ENCODE results near the gene RPS6KC1. TPM values are rescaled to one million over a fixed set of nuclear protein-coding genes. Genes with fewer than 3 reads are reported as not detected.

RPS6KC1 gene
- total RNA-seq, 1 experiment from 2014 or later, result 20.5 TPM

DNA sequence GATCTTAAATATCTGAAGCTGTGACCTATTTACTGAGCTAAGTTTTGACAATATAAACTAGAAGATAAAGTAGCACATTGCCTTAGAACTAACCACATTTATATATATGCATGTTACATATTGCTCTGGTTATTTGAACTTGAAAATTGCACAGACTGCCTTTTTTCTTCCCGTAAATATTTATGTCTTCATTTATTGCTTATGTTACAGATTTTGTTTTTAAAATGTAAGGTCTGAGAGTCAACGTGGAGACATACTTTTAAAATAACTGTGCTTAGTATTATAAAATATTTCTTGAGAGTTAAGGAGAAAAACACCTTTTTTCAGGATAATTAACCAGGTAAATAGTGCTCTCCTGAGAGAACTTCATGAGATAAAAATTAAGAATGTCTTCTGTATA lies 3.1 kb downstream of the RPS6KC1 start:
- Histone ChIP-seq H3K4me3 (ENCODE audit: low read depth in 2 of 2, low read length in 2 of 2) (no peak overlapping the region), H3K27me3 (ENCODE audit: control insufficient read depth, insufficient read depth, low read length) (no peaks in the 10 kb centered on the region), H3K4me1 (ENCODE audit: control insufficient read depth, insufficient read depth, low read length) (peaks cover 5% of the 10 kb centered on the region; the same call in 1 of the 2 replicates), H3K9me3 (ENCODE audit: control insufficient read depth, insufficient read depth, low read depth, low read length) (no peaks in the 10 kb centered on the region), H3K36me3 (ENCODE audit: control insufficient read depth, insufficient read depth, low read length) (no peaks in the 10 kb centered on the region), H3K27ac (ENCODE audit: low read length) (no peak overlapping the region)
- no peak for ATAC-seq
- no TSS peak for BruUV-seq (replicated peaks)
- POLR2A ChIA-PET, result no interaction called here
- TF ChIP-seq, protein P1, sequence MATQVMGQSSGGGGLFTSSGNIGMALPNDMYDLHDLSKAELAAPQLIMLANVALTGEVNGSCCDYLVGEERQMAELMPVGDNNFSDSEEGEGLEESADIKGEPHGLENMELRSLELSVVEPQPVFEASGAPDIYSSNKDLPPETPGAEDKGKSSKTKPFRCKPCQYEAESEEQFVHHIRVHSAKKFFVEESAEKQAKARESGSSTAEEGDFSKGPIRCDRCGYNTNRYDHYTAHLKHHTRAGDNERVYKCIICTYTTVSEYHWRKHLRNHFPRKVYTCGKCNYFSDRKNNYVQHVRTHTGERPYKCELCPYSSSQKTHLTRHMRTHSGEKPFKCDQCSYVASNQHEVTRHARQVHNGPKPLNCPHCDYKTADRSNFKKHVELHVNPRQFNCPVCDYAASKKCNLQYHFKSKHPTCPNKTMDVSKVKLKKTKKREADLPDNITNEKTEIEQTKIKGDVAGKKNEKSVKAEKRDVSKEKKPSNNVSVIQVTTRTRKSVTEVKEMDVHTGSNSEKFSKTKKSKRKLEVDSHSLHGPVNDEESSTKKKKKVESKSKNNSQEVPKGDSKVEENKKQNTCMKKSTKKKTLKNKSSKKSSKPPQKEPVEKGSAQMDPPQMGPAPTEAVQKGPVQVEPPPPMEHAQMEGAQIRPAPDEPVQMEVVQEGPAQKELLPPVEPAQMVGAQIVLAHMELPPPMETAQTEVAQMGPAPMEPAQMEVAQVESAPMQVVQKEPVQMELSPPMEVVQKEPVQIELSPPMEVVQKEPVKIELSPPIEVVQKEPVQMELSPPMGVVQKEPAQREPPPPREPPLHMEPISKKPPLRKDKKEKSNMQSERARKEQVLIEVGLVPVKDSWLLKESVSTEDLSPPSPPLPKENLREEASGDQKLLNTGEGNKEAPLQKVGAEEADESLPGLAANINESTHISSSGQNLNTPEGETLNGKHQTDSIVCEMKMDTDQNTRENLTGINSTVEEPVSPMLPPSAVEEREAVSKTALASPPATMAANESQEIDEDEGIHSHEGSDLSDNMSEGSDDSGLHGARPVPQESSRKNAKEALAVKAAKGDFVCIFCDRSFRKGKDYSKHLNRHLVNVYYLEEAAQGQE (IDR thresholded peaks at IDR 0.05; ENCODE audit: insufficient read depth in 1 of 2, low read depth in 2 of 2, low read length in 1 of 2), result no peak
- TF ChIP-seq POLR2AphosphoS5 (IDR thresholded peaks at IDR 0.05; ENCODE audit: low read depth, low read length) (no peak), TCF7L2 (IDR thresholded peaks at IDR 0.05; ENCODE audit: low read depth, low read length) (no peak)
- TF ChIP-seq, protein P2, sequence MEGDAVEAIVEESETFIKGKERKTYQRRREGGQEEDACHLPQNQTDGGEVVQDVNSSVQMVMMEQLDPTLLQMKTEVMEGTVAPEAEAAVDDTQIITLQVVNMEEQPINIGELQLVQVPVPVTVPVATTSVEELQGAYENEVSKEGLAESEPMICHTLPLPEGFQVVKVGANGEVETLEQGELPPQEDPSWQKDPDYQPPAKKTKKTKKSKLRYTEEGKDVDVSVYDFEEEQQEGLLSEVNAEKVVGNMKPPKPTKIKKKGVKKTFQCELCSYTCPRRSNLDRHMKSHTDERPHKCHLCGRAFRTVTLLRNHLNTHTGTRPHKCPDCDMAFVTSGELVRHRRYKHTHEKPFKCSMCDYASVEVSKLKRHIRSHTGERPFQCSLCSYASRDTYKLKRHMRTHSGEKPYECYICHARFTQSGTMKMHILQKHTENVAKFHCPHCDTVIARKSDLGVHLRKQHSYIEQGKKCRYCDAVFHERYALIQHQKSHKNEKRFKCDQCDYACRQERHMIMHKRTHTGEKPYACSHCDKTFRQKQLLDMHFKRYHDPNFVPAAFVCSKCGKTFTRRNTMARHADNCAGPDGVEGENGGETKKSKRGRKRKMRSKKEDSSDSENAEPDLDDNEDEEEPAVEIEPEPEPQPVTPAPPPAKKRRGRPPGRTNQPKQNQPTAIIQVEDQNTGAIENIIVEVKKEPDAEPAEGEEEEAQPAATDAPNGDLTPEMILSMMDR (IDR thresholded peaks at IDR 0.05), result no peak
- intact Hi-C loops (cut with micrococcal nuclease; ENCODE audit: unreplicated experiment), result no loop called here
- in situ Hi-C loops (cut with HindIII; ENCODE audit: low pct_unique_long_range_greater_than_20kb, low sequenced_read_pairs), result no loop called here
- CTCF ChIA-PET, result interaction anchor here (0.7 kb wide), 1 partner anchor 47 kb away, joined by 5 read pairs; no protein-coding TSS in a partner anchor
- no peak for DNase-seq (ENCODE audit: low read depth, low spot score)

- ChIA-PET POLR2A (no interaction called here), CTCF (no interaction called here)
- TF ChIP-seq, protein P2 (IDR thresholded peaks at IDR 0.05), result no peak
- TF ChIP-seq SIN3A (IDR thresholded peaks at IDR 0.05; ENCODE audit: borderline replicate concordance, insufficient read depth, low read depth, low read length), result no peak
- TF ChIP-seq POLR2AphosphoS5 (IDR thresholded peaks at IDR 0.05; ENCODE audit: low read depth, low read length), result no peak
- TF ChIP-seq TCF7L2 (IDR thresholded peaks at IDR 0.05; ENCODE audit: low read depth, low read length), result no peak
- TF ChIP-seq, protein P1 (IDR thresholded peaks at IDR 0.05; ENCODE audit: insufficient read depth in 1 of 2, low read depth in 2 of 2, low read length in 1 of 2), result no peak
- H3K9me3 ChIP-seq (ENCODE audit: control insufficient read depth, insufficient read depth, low read depth, low read length), result no peaks in the 10 kb centered on the region
- H3K4me1 ChIP-seq (ENCODE audit: control insufficient read depth, insufficient read depth, low read length), result peaks cover 5% of the 10 kb centered on the region; the same call in 1 of the 2 replicates
- no peak overlapping the region for H3K4me3 ChIP-seq (ENCODE audit: low read depth in 2 of 2, low read length in 2 of 2)
- in situ Hi-C loops (cut with HindIII; ENCODE audit: low pct_unique_long_range_greater_than_20kb, low sequenced_read_pairs) (no loop called here), intact Hi-C loops (cut with micrococcal nuclease; ENCODE audit: unreplicated experiment) (no loop called here)
- H3K27me3 ChIP-seq (ENCODE audit: control insufficient read depth, insufficient read depth, low read length), result no peaks in the 10 kb centered on the region
- no peak for ATAC-seq
- no peak for DNase-seq (ENCODE audit: low read depth, low spot score)
- H3K27ac ChIP-seq (ENCODE audit: low read length), result no peak overlapping the region
- BruUV-seq (replicated peaks), result no TSS peak
- H3K36me3 ChIP-seq (ENCODE audit: control insufficient read depth, insufficient read depth, low read length), result no peaks in the 10 kb centered on the region
These were observed 3.9 kb downstream of the RPS6KC1 start for GRCh38 chr1:213054733-213055591.

All from Panc1 (cell line).